Cortex of kidney (tissue), 1 donor: Measurements from ENCODE around the gene MAP3K15.

Source experiments
- DNase-seq: peaks from one replicate; lab custom pipeline; 2025; lab: John Stamatoyannopoulos, UW

MAP3K15 gene

DNA sequence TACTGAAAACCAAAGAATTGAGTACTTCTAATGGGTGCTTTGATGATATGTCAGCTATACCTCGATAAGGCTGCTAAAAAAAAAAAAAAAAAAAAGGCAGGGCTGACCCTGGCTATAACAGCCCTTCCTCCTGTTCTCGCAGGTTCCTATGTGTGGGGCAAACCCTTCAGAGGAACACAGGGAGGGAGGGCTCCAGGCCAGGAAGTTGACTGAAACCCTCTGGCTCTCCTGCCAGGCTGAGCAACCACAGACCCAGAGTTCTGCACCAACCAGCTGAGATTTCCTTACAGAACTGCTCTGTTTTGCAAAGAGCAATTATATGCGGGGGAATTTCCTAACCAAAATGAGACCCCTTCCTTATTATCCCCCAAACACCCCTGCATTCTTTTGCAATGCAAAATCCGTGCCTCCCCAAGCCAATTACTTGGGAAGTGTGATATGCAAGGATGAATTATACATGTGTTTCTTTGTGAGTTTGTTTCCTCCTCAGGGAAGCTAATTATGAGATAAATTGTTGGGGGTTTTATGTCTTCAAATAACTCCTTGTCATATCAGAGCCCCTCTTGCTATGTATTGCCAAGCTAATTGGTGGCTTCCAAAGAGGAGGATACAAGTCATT is 126.0 kb downstream of the MAP3K15 start:
- DNase-seq: no peak

DNA sequence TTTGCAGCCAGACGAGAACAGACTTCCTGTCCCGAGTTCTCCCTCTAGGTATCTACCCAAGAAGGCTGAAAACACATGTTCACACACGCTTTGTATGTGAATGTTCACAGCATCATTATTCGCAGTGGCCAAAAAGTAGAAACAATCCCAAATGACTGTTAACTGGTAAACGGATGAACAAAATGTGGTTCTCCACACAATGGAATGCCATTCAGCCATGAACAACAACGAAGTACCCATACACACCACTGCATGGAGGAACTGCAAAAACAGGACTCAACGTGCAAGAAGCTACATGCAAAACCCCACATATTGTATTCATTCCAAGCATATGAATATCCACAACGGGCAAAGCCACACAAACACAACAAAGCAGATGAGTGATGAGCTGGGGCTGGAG is 126.6 kb downstream of the MAP3K15 start:
- no peak for DNase-seq

DNA sequence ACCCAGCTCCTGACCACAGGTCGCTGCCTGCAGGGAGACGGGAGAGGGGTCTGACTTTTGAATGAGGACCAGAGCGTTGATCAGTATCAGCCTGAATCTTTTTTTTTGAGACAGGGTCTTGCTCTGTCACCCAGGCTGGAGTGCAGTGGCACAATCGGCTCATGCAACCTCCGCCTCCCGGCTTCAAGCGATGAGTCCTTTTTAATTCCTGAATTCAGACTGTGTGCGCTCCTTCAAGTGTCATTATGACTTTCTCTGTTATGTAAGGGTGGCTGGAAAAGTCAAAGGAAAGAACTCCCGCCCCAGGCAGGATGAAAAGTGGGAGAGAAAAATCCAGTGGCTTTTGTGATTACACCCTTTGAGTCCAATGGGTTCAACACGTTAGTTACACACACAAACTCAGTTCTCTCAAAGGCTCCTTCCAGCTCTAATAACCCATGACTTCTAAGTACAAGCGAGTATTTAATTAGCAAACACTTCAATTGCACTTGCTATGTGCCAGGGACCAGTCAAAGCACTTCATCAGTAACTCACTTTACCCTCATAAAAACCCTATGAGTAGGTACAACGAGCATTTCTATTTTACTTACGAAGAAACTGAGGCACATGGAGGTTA is 127.1 kb downstream of the MAP3K15 start:
- no peak for DNase-seq

DNA sequence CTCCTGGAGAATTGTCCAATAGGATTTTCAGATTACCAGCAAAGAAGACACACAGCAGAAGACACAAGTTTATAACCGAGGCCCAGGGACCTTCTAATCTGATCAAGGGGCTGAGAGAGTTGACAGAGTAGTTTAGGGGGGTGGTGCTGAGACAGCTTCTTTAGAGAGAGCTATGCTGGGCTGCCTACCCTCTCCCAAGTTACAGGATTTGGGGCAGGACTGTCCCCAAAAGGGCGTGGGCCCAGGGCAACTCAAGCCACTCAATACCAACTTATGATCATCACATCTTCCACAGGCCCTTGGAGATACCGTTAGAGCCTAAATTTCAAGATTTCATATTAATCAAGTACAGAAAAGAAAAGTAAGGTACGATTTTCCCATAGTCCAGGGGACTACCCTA is 128.6 kb downstream of the MAP3K15 start:
- DNase-seq: no peak

DNA sequence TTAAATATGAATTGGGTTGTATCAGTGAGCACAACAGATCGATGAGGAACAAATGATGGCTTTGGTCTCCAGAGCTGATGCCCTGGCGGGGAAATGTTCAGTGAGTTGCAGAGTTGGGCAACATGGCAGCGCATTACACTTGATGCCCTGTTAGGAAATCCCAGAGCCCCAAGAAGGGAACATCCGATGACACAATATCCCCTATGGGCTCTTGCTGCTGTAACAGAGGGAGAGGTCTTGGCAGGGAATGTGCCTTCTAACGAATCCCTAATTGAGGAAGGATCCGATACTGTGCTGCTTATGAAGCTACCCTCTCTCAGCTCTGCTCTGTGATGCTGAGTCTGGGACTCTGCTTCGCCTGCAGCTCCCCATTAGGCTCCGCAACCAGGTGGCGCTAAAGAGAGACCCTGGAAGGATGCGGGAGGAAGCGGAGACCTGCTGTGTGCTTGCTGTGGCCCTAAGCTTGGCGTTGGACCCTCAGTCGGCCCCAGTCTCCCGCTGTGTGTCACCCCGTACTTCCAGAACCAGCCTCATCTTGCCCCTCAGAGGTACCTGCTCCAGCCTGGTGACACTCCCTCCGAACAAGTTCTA is 132.7 kb downstream of the MAP3K15 start:
- DNase-seq: no peak

DNA sequence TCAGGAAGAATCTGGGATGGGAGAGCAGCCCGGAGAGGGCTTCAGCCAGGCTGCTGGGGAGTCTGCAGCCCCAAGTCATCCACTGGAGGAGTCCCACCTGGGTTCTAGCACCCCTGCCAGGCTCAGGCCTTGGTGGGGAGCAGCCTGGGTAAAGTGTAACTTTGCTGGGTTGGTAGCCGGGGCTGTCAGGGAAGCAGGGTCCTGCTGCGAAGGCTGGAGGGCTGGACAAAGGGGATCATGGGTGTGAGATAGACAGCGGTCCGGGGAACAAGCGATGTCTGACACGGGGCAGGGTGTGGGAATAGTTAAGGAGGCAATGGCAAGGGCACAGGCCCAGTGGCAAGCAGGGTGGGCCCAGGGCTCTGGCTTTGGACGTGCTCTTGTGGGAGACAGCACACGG is 134.0 kb downstream of the MAP3K15 start:
- no peak for DNase-seq

DNA sequence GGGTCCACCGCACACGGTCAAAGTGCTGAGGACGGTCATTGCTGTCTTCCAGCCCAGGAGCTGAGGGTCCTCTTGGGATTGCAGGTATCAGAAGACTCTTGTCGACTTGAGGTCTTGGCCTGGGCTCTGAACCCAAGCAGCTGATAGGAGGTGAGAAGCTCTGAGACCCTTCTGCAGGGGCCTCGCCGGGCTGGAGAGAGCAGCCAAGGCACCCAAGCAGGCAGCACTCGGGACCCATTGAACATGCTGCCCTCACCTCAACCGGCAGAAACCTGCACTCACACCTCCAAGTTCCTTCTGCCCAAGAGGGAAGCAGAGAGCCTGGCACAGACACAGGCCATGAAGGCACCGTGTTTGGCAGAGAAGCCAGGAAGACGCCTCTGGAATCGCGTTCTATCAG is 137.5 kb downstream of the MAP3K15 start:
- DNase-seq: no peak

DNA sequence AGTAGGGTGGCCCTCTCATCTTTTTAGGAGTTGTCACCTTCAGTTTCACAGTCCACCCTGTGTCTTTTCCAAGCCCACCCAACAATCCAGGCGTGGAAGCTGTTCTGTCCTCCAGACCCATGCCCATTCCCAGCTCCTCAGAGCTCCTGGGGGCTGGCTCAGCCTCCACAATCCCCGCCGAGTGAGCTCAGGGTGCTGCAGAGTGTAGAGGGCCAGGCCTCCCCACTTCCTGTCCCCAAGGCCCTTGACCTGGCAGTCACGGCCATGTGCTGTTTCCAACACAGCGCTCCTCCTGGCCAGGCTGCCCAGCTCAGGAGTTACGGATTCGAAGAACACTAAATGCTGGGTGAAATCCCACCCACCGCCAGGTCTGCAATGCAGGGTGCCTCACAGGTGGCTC is 139.8 kb downstream of the MAP3K15 start:
- no peak for DNase-seq

DNA sequence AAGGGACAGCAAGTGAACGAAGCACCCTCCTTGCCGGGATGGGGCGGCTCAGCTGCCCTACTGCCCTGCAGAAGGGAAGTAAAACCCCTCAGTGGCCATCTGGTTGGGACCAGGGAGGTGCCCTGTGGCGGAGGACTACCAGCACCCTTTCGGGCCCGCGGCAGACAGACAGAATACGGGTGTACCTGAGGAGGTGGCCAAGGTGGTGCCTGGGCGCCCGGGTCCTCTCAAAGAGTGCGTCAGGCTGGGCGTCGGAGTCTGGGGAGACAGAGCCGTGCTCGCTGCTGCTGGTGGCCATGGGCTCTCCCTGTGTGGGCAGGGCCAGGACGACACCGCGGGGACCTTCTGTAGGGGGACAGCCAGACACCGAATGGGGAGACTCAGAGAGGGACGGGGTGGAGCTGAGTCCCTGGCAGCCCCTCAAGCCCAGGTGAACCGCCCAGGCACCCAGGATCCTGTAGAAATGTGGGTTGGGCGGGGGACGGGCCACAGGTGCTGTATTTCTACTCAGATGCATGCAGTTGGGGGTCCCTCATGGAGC is 141.9 kb downstream of the MAP3K15 start:
- DNase-seq: no peak

DNA sequence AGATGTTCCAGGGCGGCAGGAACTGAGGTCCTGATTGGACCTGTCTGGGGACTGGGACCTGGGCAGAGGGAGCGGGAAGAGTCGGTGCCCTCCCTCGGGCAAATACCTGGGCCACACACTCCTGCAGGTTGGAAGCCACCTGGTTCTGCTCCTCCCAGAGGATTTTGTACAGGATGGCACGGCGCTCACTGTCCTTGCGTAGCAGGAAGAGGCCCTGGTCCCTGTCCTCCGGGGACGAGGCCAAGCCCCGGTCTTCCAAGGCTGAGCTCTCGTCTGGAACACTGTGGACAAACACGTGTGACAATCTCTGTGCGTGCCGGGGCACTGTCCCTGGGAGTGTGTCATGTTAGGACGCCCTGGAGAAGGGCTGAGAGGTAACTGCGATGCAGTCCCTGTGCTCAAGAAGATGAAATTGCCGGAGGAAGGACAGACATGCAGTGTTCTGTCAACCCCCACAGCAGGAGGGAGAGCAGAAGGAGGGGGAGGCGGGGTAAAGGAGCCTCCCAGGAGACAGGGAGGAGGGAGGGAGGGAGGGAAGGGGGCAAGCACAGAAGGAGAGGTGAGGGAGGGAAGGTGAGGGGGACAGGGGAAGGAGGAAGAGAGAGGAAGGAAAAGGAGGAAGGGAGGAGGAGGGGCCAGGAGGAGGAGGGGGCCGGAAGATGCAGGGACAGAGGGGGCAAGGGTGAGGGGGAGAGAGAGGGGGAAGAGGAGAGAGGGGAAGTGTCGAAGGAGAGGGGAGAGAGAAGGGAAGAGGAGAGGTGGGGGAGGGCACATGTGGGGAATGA is 142.6 kb downstream of the MAP3K15 start:
- DNase-seq: no peak

DNA sequence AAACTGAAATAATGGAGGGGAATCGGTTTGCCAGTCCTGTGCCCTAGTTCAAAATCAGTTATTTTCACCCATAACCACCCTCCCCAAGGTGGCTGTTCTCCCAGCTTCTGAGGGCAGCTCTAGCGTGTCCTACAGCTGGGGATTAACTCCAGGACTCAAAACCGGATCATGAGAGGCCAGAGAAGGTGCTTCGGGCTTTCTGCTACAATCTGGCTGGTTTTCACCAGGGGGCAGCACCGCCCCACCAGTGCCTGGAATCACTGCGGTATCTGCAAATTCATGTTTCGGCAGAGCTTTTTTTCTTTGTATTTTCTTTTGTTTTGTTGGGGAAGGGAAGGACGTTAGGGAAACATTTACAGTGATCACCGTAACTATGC is 143.2 kb downstream of the MAP3K15 start:
- DNase-seq: no peak

DNA sequence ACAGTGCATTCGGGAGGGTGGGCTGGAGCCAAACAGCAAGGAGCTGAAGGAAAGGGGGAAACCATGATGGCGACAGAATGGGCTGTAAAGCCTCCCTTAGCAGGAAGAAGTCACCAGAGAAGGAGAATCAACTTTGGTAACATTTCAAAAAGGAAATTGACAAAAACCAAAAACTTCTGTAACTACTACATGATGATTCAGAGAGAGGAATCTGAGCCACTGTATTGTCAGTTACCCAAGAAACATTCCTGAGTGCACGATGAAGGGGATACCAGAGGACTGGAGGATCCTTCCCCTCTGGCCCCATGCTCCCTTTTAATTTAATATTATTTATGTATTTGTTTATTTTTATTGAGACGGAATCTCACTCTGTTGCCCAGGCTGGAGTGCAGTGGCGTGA is 145.2 kb downstream of the MAP3K15 start:
- DNase-seq: no peak

DNA sequence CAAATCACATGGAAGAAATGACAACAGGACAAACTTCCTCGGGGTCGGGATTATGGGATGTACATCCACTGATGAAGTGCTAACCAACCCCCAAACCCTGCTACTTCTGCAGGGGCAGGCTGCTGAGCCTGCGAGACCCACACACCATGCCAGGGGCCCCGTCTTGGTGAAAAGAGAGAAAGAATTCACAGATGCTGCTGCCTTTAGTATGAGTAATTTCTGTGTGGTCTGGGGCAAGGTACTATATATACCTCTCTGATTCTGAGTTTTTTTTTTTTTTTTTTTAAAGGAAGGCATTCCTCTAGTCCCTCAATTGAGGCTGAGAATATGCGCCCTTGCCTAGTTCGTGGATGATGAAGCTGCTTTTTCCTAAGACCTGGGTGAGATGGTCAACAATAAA is 146.7 kb downstream of the MAP3K15 start:
- no peak for DNase-seq

DNA sequence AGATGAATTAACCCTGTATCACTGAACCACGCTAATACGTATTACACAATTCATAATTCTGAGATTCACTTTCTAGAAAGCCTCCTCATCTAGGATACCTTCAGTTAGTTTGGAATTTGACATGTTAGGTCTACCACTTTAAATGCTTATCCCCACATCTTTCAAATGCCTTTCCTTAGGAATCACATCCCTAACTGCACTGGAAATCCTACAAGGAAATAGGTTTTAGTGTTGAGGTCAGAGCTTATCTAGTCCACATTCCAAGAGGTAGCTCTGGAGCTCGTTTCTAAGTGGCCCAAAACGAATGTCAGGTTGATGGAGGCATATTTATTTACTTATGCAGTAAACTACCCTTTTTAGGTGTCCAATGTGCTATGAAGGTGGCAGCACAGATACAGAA is 153.6 kb downstream of the MAP3K15 start:
- no peak for DNase-seq

DNA sequence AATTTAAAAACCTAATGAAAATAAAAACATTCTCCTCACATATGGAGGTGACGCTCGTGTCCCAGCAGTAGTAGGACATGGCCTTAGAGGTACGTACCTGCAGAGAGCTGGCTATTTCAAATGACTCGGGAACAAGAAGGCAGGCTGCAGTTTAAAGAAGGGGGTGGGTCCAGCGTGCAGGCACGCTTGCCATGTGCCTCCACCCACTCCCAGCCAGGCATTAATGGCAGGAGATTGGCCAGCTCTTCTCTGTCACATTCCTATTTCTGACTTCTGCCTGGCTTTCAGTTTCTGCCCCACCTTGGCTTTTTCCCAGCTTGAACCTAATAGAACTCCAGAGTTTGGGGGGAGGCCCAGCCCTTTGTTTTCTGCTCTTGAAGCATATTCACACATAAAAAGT is 154.4 kb downstream of the MAP3K15 start:
- no peak for DNase-seq

DNA sequence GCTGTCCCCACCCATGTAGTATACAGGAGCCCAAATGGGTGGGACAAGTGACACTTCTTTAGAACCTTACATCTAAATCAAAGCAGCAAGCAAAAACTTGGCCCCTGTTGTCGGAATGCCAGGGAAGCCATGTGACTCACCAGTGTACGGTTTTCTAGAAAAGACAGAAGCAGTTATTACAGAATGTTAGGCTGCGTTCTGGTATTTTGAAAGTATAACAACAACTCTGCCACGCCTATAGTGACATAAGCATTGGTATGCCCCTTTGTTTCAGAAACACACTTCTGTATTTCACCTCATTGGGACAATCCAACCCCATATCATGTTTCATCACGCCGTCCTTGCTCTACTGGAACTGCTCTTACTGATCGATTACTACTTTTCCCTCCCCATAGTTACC is 156.8 kb downstream of the MAP3K15 start:
- DNase-seq: no peak

DNA sequence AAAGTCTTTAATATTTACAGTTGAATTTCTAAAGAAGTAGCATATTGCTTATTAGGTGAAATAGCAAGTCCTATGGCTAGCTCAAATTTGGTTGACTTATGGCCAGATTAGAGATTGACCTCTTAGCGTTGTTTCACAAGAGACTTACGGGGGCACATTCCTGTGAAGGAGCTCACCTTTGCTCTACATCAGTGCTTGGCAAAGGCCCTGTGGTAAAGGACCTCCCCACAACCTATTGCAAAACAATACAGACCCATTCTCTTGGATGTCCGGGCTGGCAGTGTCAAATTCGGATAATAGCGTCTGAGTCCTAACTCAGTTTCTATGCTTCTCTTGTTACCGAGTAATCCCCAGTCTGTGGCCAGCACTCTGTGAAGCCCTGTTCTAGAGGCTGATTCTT is 160.7 kb downstream of the MAP3K15 start:
- DNase-seq: no peak

DNA sequence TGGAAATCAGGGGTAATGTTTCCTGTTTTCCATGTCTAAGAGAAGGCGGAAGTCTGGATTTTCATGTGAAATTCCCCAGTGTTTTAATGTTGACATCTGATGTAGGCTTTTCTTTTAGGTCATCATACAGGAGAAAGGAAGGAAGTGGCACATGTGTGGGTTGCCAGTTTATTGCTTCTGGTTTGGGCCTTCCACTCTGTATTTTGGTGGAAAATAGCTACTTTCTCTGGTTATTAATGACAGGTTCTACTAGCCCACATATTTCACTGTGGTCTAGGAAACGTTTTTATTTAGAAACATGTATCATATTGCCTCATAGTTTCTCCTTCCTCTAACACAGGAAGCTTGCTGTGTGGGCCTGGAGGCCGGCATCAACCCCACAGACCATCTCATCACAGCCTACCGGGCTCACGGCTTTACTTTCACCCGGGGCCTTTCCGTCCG is 164.3 kb downstream of the MAP3K15 start:
- DNase-seq: no peak

DNA sequence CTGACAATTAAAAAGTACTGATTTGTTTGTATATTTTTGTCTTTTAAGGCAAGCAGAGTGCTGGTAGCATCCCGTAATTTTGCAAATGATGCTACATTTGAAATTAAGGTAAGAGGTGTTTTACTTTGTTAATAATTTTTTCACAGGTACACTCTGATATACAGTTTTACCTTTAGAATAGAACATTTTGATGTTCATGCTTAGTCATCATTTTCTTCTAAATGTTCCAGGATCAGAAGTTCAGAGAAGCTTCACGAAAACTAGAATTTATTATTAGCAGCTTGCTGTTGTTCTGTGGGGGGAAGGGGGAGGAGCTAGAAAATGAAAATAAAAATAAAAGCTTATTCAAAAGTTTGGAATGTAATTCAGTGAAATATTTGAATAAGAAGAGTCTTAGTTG is 166.0 kb downstream of the MAP3K15 start:
- no peak for DNase-seq

DNA sequence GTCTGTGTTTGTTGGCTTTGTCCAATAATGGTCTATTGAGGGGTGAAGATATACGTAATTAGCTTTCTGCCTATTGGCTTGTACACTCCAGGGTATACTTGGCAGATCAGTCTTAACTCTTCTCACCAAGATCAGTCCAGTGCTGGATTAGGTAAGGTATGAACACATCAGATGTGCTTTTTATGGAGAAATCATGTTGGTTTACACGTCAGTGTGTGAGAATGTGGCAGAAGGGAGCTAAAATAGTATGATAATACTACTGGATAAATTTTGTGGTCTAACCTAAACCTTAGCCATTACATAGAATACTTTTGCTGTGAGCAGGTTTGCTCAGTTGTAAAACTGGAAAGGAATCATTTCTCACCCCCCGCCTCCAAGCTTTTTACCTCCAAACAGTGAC is 167.4 kb downstream of the MAP3K15 start:
- DNase-seq: no peak

DNA sequence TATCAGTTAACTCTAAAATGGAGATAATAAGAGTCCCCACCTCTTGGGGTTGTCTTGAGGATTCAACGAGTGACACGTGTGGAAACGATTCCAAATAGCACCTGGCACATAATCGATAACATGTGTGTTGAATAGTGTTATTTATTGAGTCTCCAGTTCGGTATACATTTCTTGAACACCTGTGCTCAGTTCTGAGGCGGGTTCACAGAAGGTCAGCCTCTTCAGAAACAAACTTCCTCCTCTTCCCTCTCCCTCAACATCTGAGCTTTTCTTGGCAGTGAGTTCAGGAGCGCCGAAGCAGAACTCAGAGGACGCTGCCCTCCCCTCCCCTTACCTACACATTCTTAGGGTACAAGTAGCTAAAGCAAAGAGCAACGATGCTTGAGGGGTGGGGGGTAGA is 170.6 kb downstream of the MAP3K15 start:
- DNase-seq: no peak

DNA sequence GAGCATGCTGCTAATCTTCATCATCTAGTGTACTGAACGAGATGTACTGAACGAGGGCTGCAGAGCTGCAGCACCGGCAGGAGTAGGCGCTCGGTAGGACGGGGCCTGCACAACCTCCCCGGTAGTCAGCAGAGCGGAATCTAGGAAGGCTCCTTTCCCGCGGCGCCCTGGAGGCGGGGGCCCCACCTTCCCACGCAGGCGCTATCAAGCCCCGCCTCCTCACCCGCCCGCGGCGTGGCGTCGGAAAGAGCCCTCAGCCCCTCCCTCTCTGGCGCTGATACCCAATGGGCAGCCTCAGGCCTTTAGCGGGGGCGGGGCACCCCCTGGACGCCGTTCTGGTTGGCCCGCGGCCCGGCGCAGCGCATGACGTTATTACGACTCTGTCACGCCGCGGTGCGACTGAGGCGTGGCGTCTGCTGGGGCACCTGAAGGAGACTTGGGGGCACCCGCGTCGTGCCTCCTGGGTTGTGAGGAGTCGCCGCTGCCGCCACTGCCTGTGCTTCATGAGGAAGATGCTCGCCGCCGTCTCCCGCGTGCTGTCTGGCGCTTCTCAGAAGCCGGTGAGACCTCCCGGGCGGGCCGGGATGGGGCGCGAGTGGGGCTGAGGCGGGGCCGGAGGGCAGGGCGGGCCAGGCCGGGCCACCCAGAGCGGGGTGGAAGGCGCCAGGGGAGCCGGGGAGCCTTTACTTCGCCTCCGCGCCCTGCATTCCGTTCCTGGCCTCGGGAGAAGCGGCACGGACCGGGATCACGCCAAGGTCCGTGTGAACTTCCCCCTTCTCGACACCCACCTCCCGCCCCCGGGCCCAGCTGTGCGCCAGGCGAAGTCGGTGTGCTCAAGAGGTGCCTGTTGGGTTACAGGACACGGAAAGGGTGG is 171.5 kb downstream of the MAP3K15 start, which contains the start of gene PDHA1:
Gene PDHA1, plus strand, starts transcription at position 393 of the 874 bp plus-strand sequence. Its CDS starts 111 bp downstream, at position 504.
- DNase-seq: peak; percentile 14
